Endodermal cell (in vitro differentiated cells): ENCODE data around the gene KLF5. TPM values are rescaled to one million over a fixed set of nuclear protein-coding genes. Genes with fewer than 3 reads are reported as not detected.

Experiments
- DNase-seq: peaks from one replicate; pipeline ENCODE4 v3.0.0-alpha.2; 2017
- H3K27ac ChIP-seq: 2 replicates; pipeline ENCODE4 v1.5.1; 2013; ENCODE audit warnings: mild to moderate bottlenecking, low read depth, low read length, moderate library complexity
- H3K27me3 ChIP-seq: 2 replicates; pipeline ENCODE4 v1.6.1; 2013; ENCODE audit warnings: mild to moderate bottlenecking, low read length, moderate library complexity; ENCODE audit not compliant: insufficient read depth, control insufficient read depth, poor library complexity, severe bottlenecking
- H3K36me3 ChIP-seq: 2 replicates; pipeline ENCODE4 v1.7.0; 2013; ENCODE audit warnings: mild to moderate bottlenecking, low read length, moderate library complexity; ENCODE audit not compliant: control insufficient read depth, insufficient read depth
- H3K4me1 ChIP-seq: one replicate; pipeline ENCODE4 v1.7.0; 2013; ENCODE audit warnings: low read length; ENCODE audit not compliant: control insufficient read depth, insufficient read depth
- H3K4me3 ChIP-seq: 2 replicates; pipeline ENCODE4 v1.5.1; 2013; ENCODE audit warnings: mild to moderate bottlenecking, low read length, moderate library complexity
- H3K9ac ChIP-seq: 2 replicates; pipeline ENCODE4 v1.6.1; 2013; ENCODE audit warnings: mild to moderate bottlenecking, low read length, moderate library complexity; ENCODE audit not compliant: poor library complexity, severe bottlenecking; ENCODE audit errors: extremely low read depth
- H3K9me3 ChIP-seq: 2 replicates; pipeline ENCODE4 v1.6.1; 2013; ENCODE audit warnings: mild to moderate bottlenecking, low read length, moderate library complexity; ENCODE audit not compliant: control insufficient read depth
- H3K27ac Mint-ChIP-seq: 2 replicates; pipeline ENCODE4 v1.8.0; 2020; ENCODE audit warnings: mixed read lengths
- H3K27me3 Mint-ChIP-seq: 2 replicates; pipeline ENCODE4 v1.8.0; 2021; ENCODE audit warnings: mild to moderate bottlenecking, mixed read lengths; ENCODE audit not compliant: insufficient read depth
- H3K36me3 Mint-ChIP-seq: 2 replicates; pipeline ENCODE4 v1.8.0; 2020; ENCODE audit warnings: low read depth, mixed read lengths
- H3K4me1 Mint-ChIP-seq: 2 replicates; pipeline ENCODE4 v1.8.0; 2020; ENCODE audit warnings: mixed read lengths
- H3K4me3 Mint-ChIP-seq: 2 replicates; pipeline ENCODE4 v1.8.0; 2020; ENCODE audit warnings: mild to moderate bottlenecking, moderate library complexity, mixed read lengths
- H3K9me3 Mint-ChIP-seq: 2 replicates; pipeline ENCODE4 v1.8.0; 2020; ENCODE audit warnings: mild to moderate bottlenecking, mixed read lengths
- CTCF ChIP-seq: fragments of 200-600 bp; sonication (generic); conservative IDR thresholded peaks from 2 replicates; pipeline ENCODE4 v1.5.0; 2021; ENCODE audit warnings: antibody characterized with exemption, mild to moderate bottlenecking
- WGBS, 2 experiments: methylation state at CpG; one replicate each; pipeline versions ENCODE4 v1.1.5 to v1.1.7; 2013; ENCODE audit warnings: missing lambda C conversion rate in 2 of 2, mixed read lengths in 1 of 2; ENCODE audit not compliant: insufficient coverage in 1 of 2, insufficient read length in 1 of 2; 5-methylcytosine and 5-hydroxymethylcytosine counted together
- total RNA-seq, 2 donors: library from RNA; stranded (reverse); fragmentation: NEBNext Ultra II Directional in 1 of 2; extraction: Animal tissue kit (Norgen Biotek cat#: 25700) in 1 of 2; gene quantifications; 2 replicates in 1 of 2; 3 replicates in 1 of 2; pipeline ENCODE4 v1.2.1, GENCODE V29; 2021

Gene KLF5
- total RNA-seq, 2 donors from 2014 or later, result 39.6 to 41.1 TPM

GRCh38 chr13:73039201-73040108 is 19.4 kb upstream of the KLF5 start:
- H3K4me1 ChIP-seq, result peaks cover 26% of the 10 kb centered on the region
- no peak overlapping the region for H3K27ac ChIP-seq
- Mint-ChIP-seq H3K4me3 (no peak overlapping the region), H3K9me3 (peaks cover 2% of the 10 kb centered on the region), H3K36me3 (no peaks in the 10 kb centered on the region), H3K27ac (peak overlapping the region; percentile 84), H3K27me3 (no peaks in the 10 kb centered on the region), H3K4me1 (peaks cover 52% of the 10 kb centered on the region)
- peak; percentile 30 for TF ChIP-seq CTCF
- 53 to 86% methylated on average over 1 of the region's 2 CpGs for WGBS, 2 experiments
- DNase-seq, result peak; percentile 66
- no peaks in the 10 kb centered on the region for H3K27me3 ChIP-seq
- H3K36me3 ChIP-seq, result no peaks in the 10 kb centered on the region
- no peak overlapping the region for H3K9ac ChIP-seq
- peak overlapping the region; percentile 41 for H3K4me3 ChIP-seq
- no peaks in the 10 kb centered on the region for H3K9me3 ChIP-seq

- no peaks in the 10 kb centered on the region for H3K36me3 ChIP-seq
- no peak overlapping the region for H3K9ac ChIP-seq
- no peak for TF ChIP-seq CTCF
- H3K27ac ChIP-seq, result no peak overlapping the region
- no peak overlapping the region for H3K4me3 Mint-ChIP-seq
- no peaks in the 10 kb centered on the region for H3K9me3 ChIP-seq
- DNase-seq, result no peak
- H3K27ac Mint-ChIP-seq, result no peak overlapping the region
- peaks cover 48% of the 10 kb centered on the region for H3K4me1 Mint-ChIP-seq
- peaks cover 4% of the 10 kb centered on the region for H3K9me3 Mint-ChIP-seq
- no peaks in the 10 kb centered on the region for H3K27me3 Mint-ChIP-seq
- 94 to 97% methylated on average over 2 of the region's 3 CpGs for WGBS, 2 experiments
- no peaks in the 10 kb centered on the region for H3K36me3 Mint-ChIP-seq
- H3K4me3 ChIP-seq, result no peak overlapping the region
- H3K4me1 ChIP-seq, result peaks cover 26% of the 10 kb centered on the region
- no peaks in the 10 kb centered on the region for H3K27me3 ChIP-seq
These were observed 18.3 kb upstream of the KLF5 start for GRCh38 chr13:73040484-73040883.

- peaks cover 26% of the 10 kb centered on the region for H3K4me1 ChIP-seq
- WGBS, 2 experiments, result 87 to 96% methylated on average over 3 to 7 of the region's 7 CpGs
- TF ChIP-seq CTCF, result no peak
These were observed 17.7 kb upstream of the KLF5 start for GRCh38 chr13:73040968-73041596.

More at GRCh38 chr13:73040968-73041596, 17.7 kb upstream of the KLF5 start:
- Histone ChIP-seq H3K27ac (no peak overlapping the region), H3K4me3 (no peak overlapping the region), H3K36me3 (no peaks in the 10 kb centered on the region), H3K9ac (no peak overlapping the region), H3K27me3 (no peaks in the 10 kb centered on the region), H3K9me3 (no peaks in the 10 kb centered on the region)
- Mint-ChIP-seq H3K4me1 (peaks cover 46% of the 10 kb centered on the region), H3K36me3 (no peaks in the 10 kb centered on the region), H3K27ac (peak overlapping the region; percentile 4), H3K4me3 (no peak overlapping the region), H3K9me3 (peaks cover 4% of the 10 kb centered on the region), H3K27me3 (no peaks in the 10 kb centered on the region)
- DNase-seq, result no peak
